HCT116 (cell line): ENCODE data around the gene ATRAID. TPM values are rescaled to one million over a fixed set of nuclear protein-coding genes. Genes with fewer than 3 reads are reported as not detected.

ENCODE experiments used
- ATAC-seq: fragments of 200-7000 bp; cut with Tn5 transposase; 2 replicates; pipeline ENCODE4 v1.9.1; 2020; ENCODE audit warnings: mild to moderate bottlenecking, moderate library complexity
- BruUV-seq: library from RNA; stranded (reverse); fragments of 400-500 nt; replicated peaks from 2 replicates; lab custom pipeline; 2021; lab: Mats Ljungman, UMichigan
- CTCF ChIA-PET: fragments of 300-600 bp; sonication (Branson Sonifier 250); formaldehyde crosslinking; loops from one replicate; lab custom pipeline; 2021; ENCODE audit warnings: antibody characterized with exemption; lab: Charles Lee
- POLR2A ChIA-PET: fragments of 300-600, 350-600 bp; sonication (Branson Sonifier 250); formaldehyde crosslinking; loops from one replicate; lab custom pipeline; 2021; ENCODE audit warnings: antibody characterized with exemption; lab: Charles Lee
- RAD21 ChIA-PET, 2 experiments: fragments of 300-600 bp; sonication (Branson Sonifier 250); formaldehyde crosslinking; loops; one replicate each; lab custom pipeline; 2023; ENCODE audit warnings: low total read pairs in 2 of 2; ENCODE audit not compliant: uncharacterized antibody in 2 of 2, unreplicated experiment in 2 of 2, low non-redundant PET in 1 of 2; lab: Charles Lee
- DNase-seq: peaks from one replicate; pipeline ENCODE4 v3.0.0-alpha.2; 2010; ENCODE audit warnings: low read depth, low spot score
- H2AFZ ChIP-seq: fragments of 200-600 bp; shearing (Covaris generic), sonication (generic); 2 replicates; pipeline ENCODE4 v1.6.1; 2017; ENCODE audit warnings: low read depth, mixed run types, mixed read lengths, antibody characterized with exemption, low read length; ENCODE audit not compliant: poor library complexity, severe bottlenecking
- H3K27ac ChIP-seq: 2 replicates; pipeline ENCODE4 v1.5.1; 2012; ENCODE audit warnings: low read depth, low read length
- H3K27me3 ChIP-seq: fragments of 200-600 bp; sonication (generic); 2 replicates; pipeline ENCODE4 v1.6.1; 2016; ENCODE audit warnings: mixed run types, low read length, mixed read lengths; ENCODE audit not compliant: insufficient read depth
- H3K36me3 ChIP-seq, 2 experiments: fragments of 200-500 bp in 1 of 2; fragments of 200-600 bp in 1 of 2; sonication (Bioruptor generic) in 1 of 2; sonication (generic) in 1 of 2; 2 replicates each; pipeline versions ENCODE4 v1.5.1 to v1.6.1; 2014 to 2016; ENCODE audit warnings: low read length in 2 of 2, inconsistent platforms in 1 of 2, mixed read lengths in 1 of 2, mixed run types in 1 of 2; ENCODE audit not compliant: insufficient read depth in 2 of 2, control insufficient read depth in 1 of 2
- H3K4me1 ChIP-seq, 2 experiments: fragments of 200-600 bp in 1 of 2; sonication (generic) in 1 of 2; 2 replicates each; pipeline versions ENCODE4 v1.5.1 to v1.6.1; 2012 to 2017; ENCODE audit warnings: low read length in 2 of 2, inconsistent platforms in 1 of 2, mild to moderate bottlenecking in 1 of 2, mixed read lengths in 1 of 2, mixed run types in 1 of 2, moderate library complexity in 1 of 2; ENCODE audit not compliant: insufficient read depth in 2 of 2, control insufficient read depth in 1 of 2
- H3K4me2 ChIP-seq: fragments of 200-600 bp; sonication (generic); 2 replicates; pipeline ENCODE4 v1.6.1; 2017; ENCODE audit warnings: mixed run types, low read length, mixed read lengths
- H3K4me3 ChIP-seq, 2 experiments: fragments of 200-600 bp in 1 of 2; sonication (generic) in 1 of 2; replicated peaks in 1 of 2; 2 replicates each; pipeline ENCODE4 v1.5.1; 2011 to 2016; ENCODE audit warnings: low read length in 2 of 2, control low read depth in 1 of 2, low read depth in 1 of 2, mild to moderate bottlenecking in 1 of 2, mixed read lengths in 1 of 2, mixed run types in 1 of 2
- H3K79me2 ChIP-seq: fragments of 200-600 bp; sonication (generic); 2 replicates; pipeline ENCODE4 v1.6.1; 2017; ENCODE audit warnings: mild to moderate bottlenecking, mixed run types, low read length, moderate library complexity, mixed read lengths; ENCODE audit not compliant: insufficient read depth
- H3K9ac ChIP-seq: fragments of 200-600 bp; sonication (generic); 2 replicates; pipeline ENCODE4 v1.6.1; 2016; ENCODE audit warnings: low read length, mixed read lengths
- H3K9me2 ChIP-seq: fragments of 200-600 bp; sonication (generic), shearing (Covaris generic); 2 replicates; pipeline ENCODE4 v1.6.1; 2017; ENCODE audit warnings: mixed run types, mild to moderate bottlenecking, moderate library complexity; ENCODE audit not compliant: insufficient read depth
- H3K9me3 ChIP-seq, 2 experiments: fragments of 200-500 bp in 1 of 2; fragments of 200-600 bp in 1 of 2; sonication (Bioruptor generic) in 1 of 2; sonication (generic) in 1 of 2; 2 replicates each; pipeline ENCODE4 v1.6.1; 2014 to 2017; ENCODE audit warnings: low read length in 2 of 2, mixed read lengths in 2 of 2, inconsistent platforms in 1 of 2, low read depth in 1 of 2, mild to moderate bottlenecking in 1 of 2, mixed run types in 1 of 2, moderate library complexity in 1 of 2; ENCODE audit not compliant: control insufficient read depth in 1 of 2, insufficient read depth in 1 of 2
- H4K20me1 ChIP-seq: fragments of 200-600 bp; sonication (generic), shearing (Covaris generic); 2 replicates; pipeline ENCODE4 v1.6.1; 2017; ENCODE audit warnings: mixed run types, mild to moderate bottlenecking, moderate library complexity; ENCODE audit not compliant: insufficient read depth
- CBX3 ChIP-seq: IDR thresholded peaks from 2 replicates; pipeline ENCODE4 v1.6.1; 2012; ENCODE audit warnings: low read depth
- EGR1 ChIP-seq: IDR thresholded peaks from 2 replicates; pipeline ENCODE4 v1.6.1; 2012; ENCODE audit warnings: low read depth
- JUND ChIP-seq: IDR thresholded peaks from 2 replicates; pipeline ENCODE4 v1.6.1; 2012
- MAX ChIP-seq: IDR thresholded peaks from 2 replicates; pipeline ENCODE4 v1.6.1; 2012
- SP1 ChIP-seq: IDR thresholded peaks from 2 replicates; pipeline ENCODE4 v1.6.1; 2012; ENCODE audit warnings: low read depth
- YY1 ChIP-seq: IDR thresholded peaks from 2 replicates; pipeline ENCODE4 v1.6.1; 2011; ENCODE audit warnings: low read length, low read depth, moderate library complexity, mild to moderate bottlenecking; ENCODE audit not compliant: insufficient replicate concordance; ENCODE audit errors: extremely low read depth
- ZBTB33 ChIP-seq: IDR thresholded peaks from 2 replicates; pipeline ENCODE4 v1.6.1; 2011; ENCODE audit warnings: mild to moderate bottlenecking, low read length, moderate library complexity; ENCODE audit not compliant: insufficient replicate concordance; ENCODE audit errors: extremely low read depth
- intact Hi-C: fragments of 100-400 bp; cut with micrococcal nuclease; formaldehyde crosslinking; loops from 2 replicates; pipeline ENCODE4 v1.10.0; 2022
- total RNA-seq: library from RNA; stranded (reverse); gene quantifications from one replicate; pipeline ENCODE4 v1.2.1, GENCODE V29; 2021; ENCODE audit not compliant: unreplicated experiment
- TF ChIP-seq, protein P1 (sequence below): IDR thresholded peaks from 2 replicates; pipeline ENCODE4 v1.6.1; 2012
- TF ChIP-seq, protein P2 (sequence below): IDR thresholded peaks from 2 replicates; pipeline ENCODE4 v1.6.1; 2012; ENCODE audit warnings: low read depth
- TF ChIP-seq, protein P3 (sequence below), 3 experiments: fragments of 200-600 bp in 1 of 3; sonication (generic) in 1 of 3; IDR thresholded peaks in 2 of 3; conservative IDR thresholded peaks in 1 of 3; 2 replicates each; pipeline ENCODE4 v1.5.1; 2012 to 2017; ENCODE audit warnings: low read depth in 2 of 3, low read length in 2 of 3, antibody characterized with exemption in 1 of 3, borderline replicate concordance in 1 of 3, control low read depth in 1 of 3, mild to moderate bottlenecking in 1 of 3, mixed read lengths in 1 of 3, mixed run types in 1 of 3, moderate library complexity in 1 of 3; ENCODE audit not compliant: insufficient read depth in 1 of 3

Gene ATRAID
- total RNA-seq, 1 experiment from 2014 or later = 93.6 TPM

- Histone ChIP-seq H3K27me3 (no peaks in the 10 kb centered on the region), H3K27ac (no peak overlapping the region), H2AFZ (no peak overlapping the region), H3K9me3 (no peaks in the 10 kb centered on the region), H3K4me2 (no peak overlapping the region), H3K4me3 (no peak overlapping the region), H3K36me3 (peaks cover 0 to 2% of the 10 kb centered on the region in 2 experiments; a peak in 2 of 4 replicates), H4K20me1 (no peaks in the 10 kb centered on the region), H3K4me1 (peaks cover 0 to 5% of the 10 kb centered on the region in 2 experiments; a peak in 2 of 4 replicates), H3K9ac (no peak overlapping the region), H3K9me2 (no peaks in the 10 kb centered on the region), H3K79me2 (0 out of 2 replicates have a peak, but pooled peaks cover 7% of the 10 kb centered on the region)
- no TSS peak for BruUV-seq
- no peak for DNase-seq
- no peak for ATAC-seq
- intact Hi-C loops = no loop called here
- ChIA-PET RAD21 (no interaction called here), CTCF (no interaction called here), POLR2A (no interaction called here)
- TF ChIP-seq, protein P1, sequence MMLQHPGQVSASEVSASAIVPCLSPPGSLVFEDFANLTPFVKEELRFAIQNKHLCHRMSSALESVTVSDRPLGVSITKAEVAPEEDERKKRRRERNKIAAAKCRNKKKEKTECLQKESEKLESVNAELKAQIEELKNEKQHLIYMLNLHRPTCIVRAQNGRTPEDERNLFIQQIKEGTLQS = no peak
- no peak for TF ChIP-seq MAX
- no peak for TF ChIP-seq EGR1
- TF ChIP-seq JUND = no peak
- no peak for TF ChIP-seq ZBTB33
- TF ChIP-seq, protein P2, sequence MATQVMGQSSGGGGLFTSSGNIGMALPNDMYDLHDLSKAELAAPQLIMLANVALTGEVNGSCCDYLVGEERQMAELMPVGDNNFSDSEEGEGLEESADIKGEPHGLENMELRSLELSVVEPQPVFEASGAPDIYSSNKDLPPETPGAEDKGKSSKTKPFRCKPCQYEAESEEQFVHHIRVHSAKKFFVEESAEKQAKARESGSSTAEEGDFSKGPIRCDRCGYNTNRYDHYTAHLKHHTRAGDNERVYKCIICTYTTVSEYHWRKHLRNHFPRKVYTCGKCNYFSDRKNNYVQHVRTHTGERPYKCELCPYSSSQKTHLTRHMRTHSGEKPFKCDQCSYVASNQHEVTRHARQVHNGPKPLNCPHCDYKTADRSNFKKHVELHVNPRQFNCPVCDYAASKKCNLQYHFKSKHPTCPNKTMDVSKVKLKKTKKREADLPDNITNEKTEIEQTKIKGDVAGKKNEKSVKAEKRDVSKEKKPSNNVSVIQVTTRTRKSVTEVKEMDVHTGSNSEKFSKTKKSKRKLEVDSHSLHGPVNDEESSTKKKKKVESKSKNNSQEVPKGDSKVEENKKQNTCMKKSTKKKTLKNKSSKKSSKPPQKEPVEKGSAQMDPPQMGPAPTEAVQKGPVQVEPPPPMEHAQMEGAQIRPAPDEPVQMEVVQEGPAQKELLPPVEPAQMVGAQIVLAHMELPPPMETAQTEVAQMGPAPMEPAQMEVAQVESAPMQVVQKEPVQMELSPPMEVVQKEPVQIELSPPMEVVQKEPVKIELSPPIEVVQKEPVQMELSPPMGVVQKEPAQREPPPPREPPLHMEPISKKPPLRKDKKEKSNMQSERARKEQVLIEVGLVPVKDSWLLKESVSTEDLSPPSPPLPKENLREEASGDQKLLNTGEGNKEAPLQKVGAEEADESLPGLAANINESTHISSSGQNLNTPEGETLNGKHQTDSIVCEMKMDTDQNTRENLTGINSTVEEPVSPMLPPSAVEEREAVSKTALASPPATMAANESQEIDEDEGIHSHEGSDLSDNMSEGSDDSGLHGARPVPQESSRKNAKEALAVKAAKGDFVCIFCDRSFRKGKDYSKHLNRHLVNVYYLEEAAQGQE = no peak
- TF ChIP-seq YY1 = no peak
- TF ChIP-seq CBX3 = no peak
- no peak for TF ChIP-seq SP1
- TF ChIP-seq, protein P3, sequence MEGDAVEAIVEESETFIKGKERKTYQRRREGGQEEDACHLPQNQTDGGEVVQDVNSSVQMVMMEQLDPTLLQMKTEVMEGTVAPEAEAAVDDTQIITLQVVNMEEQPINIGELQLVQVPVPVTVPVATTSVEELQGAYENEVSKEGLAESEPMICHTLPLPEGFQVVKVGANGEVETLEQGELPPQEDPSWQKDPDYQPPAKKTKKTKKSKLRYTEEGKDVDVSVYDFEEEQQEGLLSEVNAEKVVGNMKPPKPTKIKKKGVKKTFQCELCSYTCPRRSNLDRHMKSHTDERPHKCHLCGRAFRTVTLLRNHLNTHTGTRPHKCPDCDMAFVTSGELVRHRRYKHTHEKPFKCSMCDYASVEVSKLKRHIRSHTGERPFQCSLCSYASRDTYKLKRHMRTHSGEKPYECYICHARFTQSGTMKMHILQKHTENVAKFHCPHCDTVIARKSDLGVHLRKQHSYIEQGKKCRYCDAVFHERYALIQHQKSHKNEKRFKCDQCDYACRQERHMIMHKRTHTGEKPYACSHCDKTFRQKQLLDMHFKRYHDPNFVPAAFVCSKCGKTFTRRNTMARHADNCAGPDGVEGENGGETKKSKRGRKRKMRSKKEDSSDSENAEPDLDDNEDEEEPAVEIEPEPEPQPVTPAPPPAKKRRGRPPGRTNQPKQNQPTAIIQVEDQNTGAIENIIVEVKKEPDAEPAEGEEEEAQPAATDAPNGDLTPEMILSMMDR (IDR thresholded peaks at IDR 0.05 in 2 of 3, conservative IDR thresholded peaks at IDR 0.05 in 1 of 3; ENCODE audit: borderline replicate concordance in 1 of 3, insufficient read depth in 1 of 3, low read depth in 2 of 3, low read length in 2 of 3) = no peak
Measured at GRCh38 chr2:27255187-27255586, 43.3 kb downstream of the ATRAID start.
